ENCODE results near the gene FBP2.

Gene FBP2

GRCh38 chr9:94593459-94594345, at the start of gene FBP2:
Gene FBP2 (minus strand): TSS chr9:94593824. CDS start chr9:94593726, 98 bp downstream.
- DNase-seq: no peak

- no peak for DNase-seq
These were observed 49.6 kb upstream of the FBP2 start for GRCh38 chr9:94643176-94643575.

- DNase-seq: no peak
These were observed 48.9 kb upstream of the FBP2 start for GRCh38 chr9:94642501-94642900.

GRCh38 chr9:94639999-94640376, 46.4 kb upstream of the FBP2 start:
- no peak for DNase-seq

GRCh38 chr9:94639061-94639998, 45.7 kb upstream of the FBP2 start, which contains the start of gene FBP1:
Gene FBP1 (minus strand): TSS chr9:94639518. CDS start chr9:94639310, 208 bp downstream.
- DNase-seq: no peak

GRCh38 chr9:94638335-94639060, 44.9 kb upstream of the FBP2 start:
- DNase-seq: no peak

- DNase-seq: peak; percentile 15
These were observed 39.1 kb upstream of the FBP2 start for GRCh38 chr9:94632737-94633136.

- no peak for DNase-seq
These were observed 38.0 kb upstream of the FBP2 start for GRCh38 chr9:94631599-94631998.

- DNase-seq: no peak
These were observed 37.2 kb upstream of the FBP2 start for GRCh38 chr9:94630833-94631232.

GRCh38 chr9:94630281-94630680, 36.7 kb upstream of the FBP2 start:
- no peak for DNase-seq

GRCh38 chr9:94627287-94627686, 33.7 kb upstream of the FBP2 start:
- DNase-seq: no peak

GRCh38 chr9:94625835-94626234, 32.2 kb upstream of the FBP2 start:
- no peak for DNase-seq

- DNase-seq: no peak
These were observed 31.0 kb upstream of the FBP2 start for GRCh38 chr9:94624629-94625028.

GRCh38 chr9:94623253-94623652, 29.6 kb upstream of the FBP2 start:
- peak; percentile 22 for DNase-seq

- DNase-seq: no peak
These were observed 28.6 kb upstream of the FBP2 start for GRCh38 chr9:94622087-94622800.

- DNase-seq: no peak
These were observed 25.4 kb upstream of the FBP2 start for GRCh38 chr9:94619026-94619425.

GRCh38 chr9:94613003-94613402, 19.4 kb upstream of the FBP2 start:
- DNase-seq: no peak

- DNase-seq: no peak
These were observed 18.4 kb upstream of the FBP2 start for GRCh38 chr9:94612071-94612470.

- DNase-seq: no peak
These were observed 18.0 kb upstream of the FBP2 start for GRCh38 chr9:94611638-94612068.

- DNase-seq: no peak
These were observed 16.6 kb upstream of the FBP2 start for GRCh38 chr9:94610181-94610606.

GRCh38 chr9:94607423-94607691, 13.7 kb upstream of the FBP2 start:
- no peak for DNase-seq

- DNase-seq: no peak
These were observed 13.2 kb upstream of the FBP2 start for GRCh38 chr9:94606646-94607422.
